ENCODE data around the gene RAD51C. TPM values are rescaled to one million over a fixed set of nuclear protein-coding genes. Genes with fewer than 3 reads are reported as not detected.

Gene RAD51C
- total and polyA plus RNA-seq, 9 of the 15 experiments (the other 6 are each of a cell fraction or from before 2014, with no cell fraction given): 93.9 to 341 (median 135) TPM

DNA sequence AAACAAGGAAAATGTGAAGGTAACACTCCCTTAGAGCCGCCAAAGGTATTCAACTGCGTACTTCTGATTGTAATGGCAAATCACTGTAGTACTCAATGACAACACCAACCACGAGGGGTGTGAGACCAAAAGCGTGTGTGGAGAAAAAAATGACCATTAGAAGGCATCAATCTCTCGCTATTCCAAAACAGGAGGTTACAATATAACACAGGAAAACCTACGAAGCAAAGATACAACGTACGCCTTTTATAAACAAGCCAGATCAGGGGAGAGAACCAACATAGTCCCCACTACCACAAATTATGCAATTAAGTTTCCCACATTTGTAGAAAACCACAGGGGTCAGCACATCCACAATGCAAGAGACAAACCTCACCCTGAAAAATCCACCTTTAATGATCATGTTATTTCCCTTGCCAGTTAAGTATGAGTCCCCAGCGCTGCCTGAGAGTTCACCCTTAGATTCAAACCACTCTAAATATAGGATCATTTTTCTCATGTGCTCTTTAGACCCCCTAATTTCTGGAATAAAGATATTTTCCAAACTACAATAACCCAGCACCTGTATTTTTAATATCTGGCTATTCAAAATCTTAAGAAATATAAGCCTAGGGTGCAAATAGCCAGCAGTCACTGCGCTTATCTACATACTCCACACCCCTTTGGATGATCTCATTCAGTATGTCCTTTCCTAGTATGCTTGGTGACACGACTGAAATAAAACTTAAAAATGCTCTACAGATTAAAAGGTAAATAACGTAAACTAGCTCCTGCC lies 13.0 kb upstream of the RAD51C start (continued):
- TF ChIP-seq, protein P1, sequence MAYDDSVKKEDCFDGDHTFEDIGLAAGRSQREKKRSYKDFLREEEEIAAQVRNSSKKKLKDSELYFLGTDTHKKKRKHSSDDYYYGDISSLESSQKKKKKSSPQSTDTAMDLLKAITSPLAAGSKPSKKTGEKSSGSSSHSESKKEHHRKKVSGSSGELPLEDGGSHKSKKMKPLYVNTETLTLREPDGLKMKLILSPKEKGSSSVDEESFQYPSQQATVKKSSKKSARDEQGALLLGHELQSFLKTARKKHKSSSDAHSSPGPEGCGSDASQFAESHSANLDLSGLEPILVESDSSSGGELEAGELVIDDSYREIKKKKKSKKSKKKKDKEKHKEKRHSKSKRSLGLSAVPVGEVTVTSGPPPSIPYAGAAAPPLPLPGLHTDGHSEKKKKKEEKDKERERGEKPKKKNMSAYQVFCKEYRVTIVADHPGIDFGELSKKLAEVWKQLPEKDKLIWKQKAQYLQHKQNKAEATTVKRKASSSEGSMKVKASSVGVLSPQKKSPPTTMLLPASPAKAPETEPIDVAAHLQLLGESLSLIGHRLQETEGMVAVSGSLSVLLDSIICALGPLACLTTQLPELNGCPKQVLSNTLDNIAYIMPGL (CRISPR knock-in tag; IDR thresholded peaks at IDR 0.05): peak; percentile 89; the same call in 1 of the 2 replicates
- TF ChIP-seq KLF16 (IDR thresholded peaks at IDR 0.05) (peak; percentile 62), CTCFL (IDR thresholded peaks at IDR 0.05; ENCODE audit: borderline replicate concordance, insufficient read depth, low read depth, low read length, poor library complexity, severe bottlenecking) (peak; percentile 40), MXI1 (IDR thresholded peaks at IDR 0.05; ENCODE audit: low read depth, low read length) (peak; percentile 92), PCBP2 (IDR thresholded peaks at IDR 0.05; ENCODE audit: low read depth, low read length, poor library complexity, severe bottlenecking) (no peak), BCLAF1 (IDR thresholded peaks at IDR 0.05; ENCODE audit: borderline replicate concordance in 1 of 2, control insufficient read depth in 1 of 2, low read depth in 2 of 2, low read length in 1 of 2) (peak; percentile 87 to 100), ARID1B (IDR thresholded peaks at IDR 0.05) (peak; percentile 79), CHD2 (IDR thresholded peaks at IDR 0.05; ENCODE audit: low read depth, low read length) (peak; percentile 88), TARDBP (IDR thresholded peaks at IDR 0.05) (peak; percentile 77; the same call in 1 of the 2 replicates), FOXA1 (IDR thresholded peaks at IDR 0.05; ENCODE audit: borderline replicate concordance) (no peak)
- TF ChIP-seq, protein P2, sequence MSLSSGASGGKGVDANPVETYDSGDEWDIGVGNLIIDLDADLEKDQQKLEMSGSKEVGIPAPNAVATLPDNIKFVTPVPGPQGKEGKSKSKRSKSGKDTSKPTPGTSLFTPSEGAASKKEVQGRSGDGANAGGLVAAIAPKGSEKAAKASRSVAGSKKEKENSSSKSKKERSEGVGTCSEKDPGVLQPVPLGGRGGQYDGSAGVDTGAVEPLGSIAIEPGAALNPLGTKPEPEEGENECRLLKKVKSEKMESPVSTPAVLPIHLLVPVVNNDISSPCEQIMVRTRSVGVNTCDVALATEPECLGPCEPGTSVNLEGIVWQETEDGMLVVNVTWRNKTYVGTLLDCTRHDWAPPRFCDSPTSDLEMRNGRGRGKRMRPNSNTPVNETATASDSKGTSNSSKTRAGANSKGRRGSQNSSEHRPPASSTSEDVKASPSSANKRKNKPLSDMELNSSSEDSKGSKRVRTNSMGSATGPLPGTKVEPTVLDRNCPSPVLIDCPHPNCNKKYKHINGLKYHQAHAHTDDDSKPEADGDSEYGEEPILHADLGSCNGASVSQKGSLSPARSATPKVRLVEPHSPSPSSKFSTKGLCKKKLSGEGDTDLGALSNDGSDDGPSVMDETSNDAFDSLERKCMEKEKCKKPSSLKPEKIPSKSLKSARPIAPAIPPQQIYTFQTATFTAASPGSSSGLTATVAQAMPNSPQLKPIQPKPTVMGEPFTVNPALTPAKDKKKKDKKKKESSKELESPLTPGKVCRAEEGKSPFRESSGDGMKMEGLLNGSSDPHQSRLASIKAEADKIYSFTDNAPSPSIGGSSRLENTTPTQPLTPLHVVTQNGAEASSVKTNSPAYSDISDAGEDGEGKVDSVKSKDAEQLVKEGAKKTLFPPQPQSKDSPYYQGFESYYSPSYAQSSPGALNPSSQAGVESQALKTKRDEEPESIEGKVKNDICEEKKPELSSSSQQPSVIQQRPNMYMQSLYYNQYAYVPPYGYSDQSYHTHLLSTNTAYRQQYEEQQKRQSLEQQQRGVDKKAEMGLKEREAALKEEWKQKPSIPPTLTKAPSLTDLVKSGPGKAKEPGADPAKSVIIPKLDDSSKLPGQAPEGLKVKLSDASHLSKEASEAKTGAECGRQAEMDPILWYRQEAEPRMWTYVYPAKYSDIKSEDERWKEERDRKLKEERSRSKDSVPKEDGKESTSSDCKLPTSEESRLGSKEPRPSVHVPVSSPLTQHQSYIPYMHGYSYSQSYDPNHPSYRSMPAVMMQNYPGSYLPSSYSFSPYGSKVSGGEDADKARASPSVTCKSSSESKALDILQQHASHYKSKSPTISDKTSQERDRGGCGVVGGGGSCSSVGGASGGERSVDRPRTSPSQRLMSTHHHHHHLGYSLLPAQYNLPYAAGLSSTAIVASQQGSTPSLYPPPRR (CRISPR knock-in tag; IDR thresholded peaks at IDR 0.05; ENCODE audit: borderline replicate concordance): peak; percentile 79; the same call in 1 of the 2 replicates
- TF ChIP-seq, protein P3, sequence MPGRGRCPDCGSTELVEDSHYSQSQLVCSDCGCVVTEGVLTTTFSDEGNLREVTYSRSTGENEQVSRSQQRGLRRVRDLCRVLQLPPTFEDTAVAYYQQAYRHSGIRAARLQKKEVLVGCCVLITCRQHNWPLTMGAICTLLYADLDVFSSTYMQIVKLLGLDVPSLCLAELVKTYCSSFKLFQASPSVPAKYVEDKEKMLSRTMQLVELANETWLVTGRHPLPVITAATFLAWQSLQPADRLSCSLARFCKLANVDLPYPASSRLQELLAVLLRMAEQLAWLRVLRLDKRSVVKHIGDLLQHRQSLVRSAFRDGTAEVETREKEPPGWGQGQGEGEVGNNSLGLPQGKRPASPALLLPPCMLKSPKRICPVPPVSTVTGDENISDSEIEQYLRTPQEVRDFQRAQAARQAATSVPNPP (IDR thresholded peaks at IDR 0.05; ENCODE audit: borderline replicate concordance, insufficient read depth, insufficient read length): peak; percentile 59

Measured in K562 (cell line).